ENCODE measurements around the gene JARID2.

DNA sequence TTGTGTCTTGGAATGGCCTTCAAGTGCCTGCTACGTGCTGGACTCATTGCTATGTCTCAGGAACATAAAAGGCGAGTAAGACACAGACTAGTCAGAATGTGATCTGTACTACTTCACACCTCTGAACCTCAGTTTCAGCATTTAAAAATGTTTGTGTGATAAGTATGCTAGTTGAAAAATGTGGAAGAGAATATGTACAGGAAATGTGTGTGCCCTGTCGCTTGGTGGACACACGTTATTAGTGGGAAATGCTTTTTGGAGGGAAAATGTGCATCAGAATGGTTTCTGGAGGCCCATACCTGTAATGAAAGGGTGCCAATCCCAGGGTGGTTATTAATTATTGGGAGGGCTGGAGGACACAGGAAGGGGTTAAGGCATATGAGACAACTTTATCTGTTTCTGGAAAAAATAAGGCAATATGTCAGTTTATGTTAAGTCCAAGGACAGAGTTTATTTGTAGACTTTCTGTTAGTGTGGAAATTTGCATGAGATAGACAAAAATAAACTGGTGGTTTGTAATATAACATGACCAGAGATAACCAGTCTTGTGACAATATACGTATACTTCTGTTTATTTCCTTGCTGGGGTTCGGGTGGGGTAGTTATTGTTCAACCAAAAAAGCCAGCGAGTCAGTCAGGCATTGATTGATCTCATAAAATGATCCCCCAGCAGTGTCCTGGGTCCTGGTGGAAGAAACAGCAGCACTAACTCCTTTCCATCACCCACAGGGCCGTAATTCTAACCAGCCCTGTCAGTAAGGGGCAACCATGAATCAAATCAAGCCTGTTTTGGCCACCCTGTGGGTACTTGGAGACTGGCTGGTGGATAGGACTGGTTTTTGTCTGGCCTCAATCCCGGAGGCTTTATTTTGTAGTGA, 117.9 kb downstream of the JARID2 start:
- TF ChIP-seq SP1 (IDR thresholded peaks at IDR 0.05) = no peak
- TF ChIP-seq REST (IDR thresholded peaks at IDR 0.05) = no peak
- TF ChIP-seq YY1 (IDR thresholded peaks at IDR 0.05) = no peak
- no peak for TF ChIP-seq CTCF (IDR thresholded peaks at IDR 0.05; ENCODE audit: low read depth, low read length, missing input control)
- no peak for TF ChIP-seq GABPA (IDR thresholded peaks at IDR 0.05 in 1 of 2, conservative IDR thresholded peaks at IDR 0.05 in 1 of 2)
- no peak for TF ChIP-seq NR2F2 (IDR thresholded peaks at IDR 0.05)

Measured in liver (tissue), 3 donors.